Thyroid gland (tissue), 4 donors: ENCODE data around the gene ZCCHC4. TPM values are rescaled to one million over a fixed set of nuclear protein-coding genes. Genes with fewer than 3 reads are reported as not detected.

ENCODE experiments used
- DNase-seq, 2 donors: peaks; one replicate each; pipeline ENCODE4 v3.0.0-alpha.2; 2019
- H3K27ac ChIP-seq, 3 donors: fragments of 200-600 bp; sonication (generic); 1 replicate in 2 of 3; 2 replicates in 1 of 3; pipeline ENCODE4 v1.5.1; 2016 to 2019; ENCODE audit warnings: mild to moderate bottlenecking in 1 of 3, moderate library complexity in 1 of 3
- H3K27me3 ChIP-seq: fragments of 200-600 bp; sonication (generic); one replicate; pipeline ENCODE4 v1.5.1; 2019
- H3K36me3 ChIP-seq, 2 donors: fragments of 200-600 bp; sonication (generic); one replicate each; pipeline ENCODE4 v1.5.1; 2016 to 2019
- H3K4me1 ChIP-seq, 2 donors: fragments of 200-600 bp; sonication (generic); one replicate each; pipeline ENCODE4 v1.5.1; 2017 to 2019
- H3K4me3 ChIP-seq, 3 donors: fragments of 200-600 bp; sonication (generic); replicated peaks in 1 of 3; 1 replicate in 2 of 3; 2 replicates in 1 of 3; pipeline ENCODE4 v1.5.1; 2016; ENCODE audit warnings: mild to moderate bottlenecking in 1 of 3
- H3K9me3 ChIP-seq: fragments of 200-600 bp; sonication (generic); one replicate; pipeline ENCODE4 v1.5.1; 2017
- CTCF ChIP-seq, 6 experiments: fragments of 200-600 bp in 3 of 6; fragments of 450-650 bp in 3 of 6; sonication (generic) in 3 of 6; IDR thresholded peaks; one replicate each; pipeline ENCODE4 v1.5.1; 2016 to 2019; ENCODE audit warnings: antibody characterized with exemption in 6 of 6, mild to moderate bottlenecking in 2 of 6, inconsistent platforms in 1 of 6, moderate library complexity in 1 of 6
- POLR2A ChIP-seq, 2 donors: fragments of 450-650 bp; IDR thresholded peaks; one replicate each; pipeline ENCODE4 v1.6.1; 2017; ENCODE audit warnings: antibody characterized with exemption in 2 of 2, mild to moderate bottlenecking in 2 of 2, moderate library complexity in 1 of 2
- WGBS, 2 donors: methylation state at CpG; one replicate each; pipeline ENCODE4 v1.1.5; 2017; 5-methylcytosine and 5-hydroxymethylcytosine counted together
- intact Hi-C: fragments of 100-400 bp; cut with DNase I; formaldehyde crosslinking; loops from one replicate; pipeline ENCODE4 v1.15.1; 2023
- total RNA-seq, 4 donors: library from RNA; depleted of rRNA; stranded (reverse); fragments of >200 nt; gene quantifications; one replicate each; pipeline ENCODE4 v1.2.3, GENCODE V29; 2016

Gene ZCCHC4
- total RNA-seq, 4 donors from 2014 or later = 9.3 to 19.5 (median 13.4) TPM

- H3K4me1 ChIP-seq = peaks cover 10% of the 10 kb centered on the region in 2 donors
- 65 to 75% methylated on average over 4 of the region's 4 CpGs for WGBS, 2 donors
- no peaks in the 10 kb centered on the region for H3K36me3 ChIP-seq
- no peaks in the 10 kb centered on the region for H3K9me3 ChIP-seq
- no peaks in the 10 kb centered on the region for H3K27me3 ChIP-seq
- H3K27ac ChIP-seq = peak overlapping the region in 1 of 3 donors; percentile 89
- no peak for TF ChIP-seq POLR2A (IDR thresholded peaks at IDR 0.05)
- TF ChIP-seq CTCF (IDR thresholded peaks at IDR 0.05) = no peak
- intact Hi-C loops = loop anchor here (10.0 kb wide), 1 partner anchor 137 kb away; the partner anchor contains the start of gene SEPSECS
- no peak overlapping the region for H3K4me3 ChIP-seq
- no peak for DNase-seq
Measured at GRCh38 chr4:25301471-25301870, 11.1 kb upstream of the ZCCHC4 start.

- DNase-seq = no peak
- peaks cover 10% of the 10 kb centered on the region in 2 donors for H3K4me1 ChIP-seq
- H3K27ac ChIP-seq = no peak overlapping the region
- TF ChIP-seq CTCF (IDR thresholded peaks at IDR 0.05) = no peak
- no peak for TF ChIP-seq POLR2A (IDR thresholded peaks at IDR 0.05)
- H3K36me3 ChIP-seq = no peaks in the 10 kb centered on the region
- H3K9me3 ChIP-seq = no peaks in the 10 kb centered on the region
- no peaks in the 10 kb centered on the region for H3K27me3 ChIP-seq
- intact Hi-C loops = loop anchor here (10.0 kb wide), 1 partner anchor 138 kb away; the partner anchor contains the start of gene SEPSECS
- no peak overlapping the region for H3K4me3 ChIP-seq
- WGBS, 2 donors = 84 to 90% methylated on average over 9 of the region's 9 CpGs
Measured at GRCh38 chr4:25302626-25303025, 9.9 kb upstream of the ZCCHC4 start.

GRCh38 chr4:25303578-25303977, 9.0 kb upstream of the ZCCHC4 start:
- no peak for TF ChIP-seq POLR2A (IDR thresholded peaks at IDR 0.05)
- TF ChIP-seq CTCF (IDR thresholded peaks at IDR 0.05) = no peak
- no peaks in the 10 kb centered on the region for H3K36me3 ChIP-seq
- H3K4me1 ChIP-seq = peaks cover 10% of the 10 kb centered on the region in 2 donors
- H3K4me3 ChIP-seq = no peak overlapping the region
- intact Hi-C loops = loop anchor here (10.0 kb wide), 1 partner anchor 139 kb away; the partner anchor contains the start of gene SEPSECS
- H3K27me3 ChIP-seq = no peaks in the 10 kb centered on the region
- 90 to 94% methylated on average over 3 of the region's 3 CpGs for WGBS, 2 donors
- H3K9me3 ChIP-seq = no peaks in the 10 kb centered on the region
- no peak for DNase-seq
- no peak overlapping the region for H3K27ac ChIP-seq

GRCh38 chr4:25306518-25307057, 6.0 kb upstream of the ZCCHC4 start:
- no peaks in the 10 kb centered on the region for H3K27me3 ChIP-seq
- H3K4me3 ChIP-seq = no peak overlapping the region
- intact Hi-C loops = loop anchor here (10.0 kb wide), 1 partner anchor 142 kb away; the partner anchor contains the start of gene SEPSECS
- no peak for TF ChIP-seq CTCF (IDR thresholded peaks at IDR 0.05)
- TF ChIP-seq POLR2A (IDR thresholded peaks at IDR 0.05) = no peak
- WGBS, 2 donors = 71 to 81% methylated on average over 4 of the region's 4 CpGs
- H3K36me3 ChIP-seq = no peaks in the 10 kb centered on the region
- no peaks in the 10 kb centered on the region for H3K4me1 ChIP-seq
- no peak overlapping the region for H3K27ac ChIP-seq
- no peaks in the 10 kb centered on the region for H3K9me3 ChIP-seq
- DNase-seq = no peak

- no peaks in the 10 kb centered on the region for H3K36me3 ChIP-seq
- H3K4me3 ChIP-seq = no peak overlapping the region
- WGBS, 2 donors = 71 to 73% methylated on average over 5 to 7 of the region's 7 CpGs
- no peak for TF ChIP-seq CTCF (IDR thresholded peaks at IDR 0.05)
- TF ChIP-seq POLR2A (IDR thresholded peaks at IDR 0.05) = no peak
- no peak overlapping the region for H3K27ac ChIP-seq
- intact Hi-C loops = loop anchor here (10.0 kb wide), 1 partner anchor 143 kb away; the partner anchor contains the start of gene SEPSECS
- no peaks in the 10 kb centered on the region for H3K27me3 ChIP-seq
- H3K9me3 ChIP-seq = no peaks in the 10 kb centered on the region
- H3K4me1 ChIP-seq = no peaks in the 10 kb centered on the region
- DNase-seq = no peak
Measured at GRCh38 chr4:25307596-25307995, 5.0 kb upstream of the ZCCHC4 start.
